ENCODE measurements around the gene HOXC10.

Gene HOXC10

GRCh38 chr12:53939141-53940108 lies 45.5 kb upstream of the HOXC10 start:
- H3K4me3 ChIP-seq = peak overlapping the region; percentile 28
- H3K27ac ChIP-seq = no peak overlapping the region
- no peak for TF ChIP-seq CTCF (IDR thresholded peaks at IDR 0.05)
- DNase-seq (ENCODE audit: low spot score) = no peak

GRCh38 chr12:53940443-53941014 lies 44.4 kb upstream of the HOXC10 start:
- no peak for DNase-seq (ENCODE audit: low spot score)
- TF ChIP-seq CTCF (IDR thresholded peaks at IDR 0.05) = no peak
- no peak overlapping the region for H3K4me3 ChIP-seq
- no peak overlapping the region for H3K27ac ChIP-seq

- H3K4me3 ChIP-seq = no peak overlapping the region
- no peak for TF ChIP-seq CTCF (IDR thresholded peaks at IDR 0.05)
- no peak overlapping the region for H3K27ac ChIP-seq
- DNase-seq (ENCODE audit: low spot score) = no peak
Observed at GRCh38 chr12:53941187-53941586, 43.8 kb upstream of the HOXC10 start.

GRCh38 chr12:53941750-53942149 lies 43.2 kb upstream of the HOXC10 start:
- no peak for TF ChIP-seq CTCF (IDR thresholded peaks at IDR 0.05)
- no peak overlapping the region for H3K4me3 ChIP-seq
- no peak overlapping the region for H3K27ac ChIP-seq
- DNase-seq (ENCODE audit: low spot score) = no peak

GRCh38 chr12:53942467-53942997 lies 42.4 kb upstream of the HOXC10 start:
- Histone ChIP-seq H3K4me3 (no peak overlapping the region), H3K27ac (no peak overlapping the region)
- no peak for TF ChIP-seq CTCF (IDR thresholded peaks at IDR 0.05)
- no peak for DNase-seq (ENCODE audit: low spot score)

- H3K4me3 ChIP-seq = no peak overlapping the region
- H3K27ac ChIP-seq = no peak overlapping the region
- no peak for TF ChIP-seq CTCF (IDR thresholded peaks at IDR 0.05)
- DNase-seq (ENCODE audit: low spot score) = no peak
Observed at GRCh38 chr12:53944209-53944608, 40.7 kb upstream of the HOXC10 start.

Measured in coronary artery (tissue), 2 donors.